Colon (tissue), 2 donors: ENCODE data around the gene HSPA1B.
"Not testable (repeated sequence)": the region's sequence is repeated elsewhere in the genome, so short reads cannot be mapped to it uniquely, and the experiment has no call there.

Experiments used
- FAIRE-seq: peaks from 2 replicates; lab custom pipeline; 2012; peaks lifted over from hg19 to GRCh38; lab: Jason Lieb, UNC
- donor health status: control.
- donor health status: control.

The HSPA1B gene

DNA sequence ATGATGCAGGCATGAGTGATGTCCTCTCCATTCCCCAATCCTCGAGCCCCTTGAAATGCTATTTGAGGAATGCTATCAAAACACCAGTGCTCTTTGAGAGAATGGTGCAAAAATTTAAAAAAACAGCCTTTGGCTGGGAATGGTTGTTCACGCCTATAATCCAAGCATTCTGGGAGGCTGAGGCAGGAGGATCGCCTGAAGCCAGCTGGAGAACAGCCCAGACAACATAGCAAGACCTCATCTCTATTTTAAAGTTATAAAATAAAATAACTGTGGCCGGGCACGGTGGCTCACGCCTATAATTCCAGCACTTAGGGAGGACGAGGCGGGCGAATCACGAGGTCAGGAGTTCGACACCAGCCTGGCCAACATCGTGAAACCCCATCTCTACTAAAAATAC is 27.8 kb upstream of the HSPA1B start:
- no peak for FAIRE-seq

DNA sequence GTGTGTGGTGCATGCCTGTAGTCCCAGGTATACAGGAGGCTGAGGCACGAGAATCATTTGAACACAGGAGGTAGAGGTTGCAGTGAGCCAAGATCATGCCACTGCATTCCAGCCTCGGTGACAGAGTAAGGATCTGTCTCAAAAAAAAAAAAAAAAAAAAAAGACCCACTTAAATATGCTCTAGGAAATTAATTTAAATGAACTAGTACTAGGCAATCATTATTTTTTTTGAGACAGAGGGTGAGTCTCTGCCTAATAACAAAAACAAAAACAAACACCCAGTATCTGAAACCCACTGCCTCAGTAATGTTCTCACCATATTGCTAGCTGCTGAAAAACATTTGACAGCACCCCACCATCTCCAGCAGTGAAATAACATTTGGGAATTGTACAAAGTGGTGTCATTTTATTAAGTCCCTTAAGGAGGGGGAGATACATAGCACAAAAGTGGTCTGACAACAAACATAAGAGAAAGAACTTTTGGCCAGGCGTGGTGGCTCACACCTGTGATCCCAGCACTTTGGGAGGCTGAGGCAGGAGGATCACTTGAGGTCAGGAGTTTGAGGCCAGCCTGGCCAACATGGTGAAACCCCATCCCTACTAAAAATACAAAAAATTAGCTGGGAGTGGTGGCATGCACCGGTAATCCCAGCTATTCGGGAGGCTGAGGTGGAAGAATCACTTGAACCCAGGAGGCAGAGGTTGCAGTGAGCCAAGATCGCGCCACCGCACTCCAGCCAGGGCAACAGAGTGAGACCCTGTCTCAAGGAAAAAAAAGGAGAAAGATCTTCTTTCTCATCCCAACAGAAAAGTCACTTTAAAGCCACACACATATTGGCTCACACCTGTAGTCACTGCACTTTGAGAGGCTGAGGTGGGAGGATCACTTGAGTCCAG is 26.3 kb upstream of the HSPA1B start:
- FAIRE-seq: not testable (repeated sequence)

DNA sequence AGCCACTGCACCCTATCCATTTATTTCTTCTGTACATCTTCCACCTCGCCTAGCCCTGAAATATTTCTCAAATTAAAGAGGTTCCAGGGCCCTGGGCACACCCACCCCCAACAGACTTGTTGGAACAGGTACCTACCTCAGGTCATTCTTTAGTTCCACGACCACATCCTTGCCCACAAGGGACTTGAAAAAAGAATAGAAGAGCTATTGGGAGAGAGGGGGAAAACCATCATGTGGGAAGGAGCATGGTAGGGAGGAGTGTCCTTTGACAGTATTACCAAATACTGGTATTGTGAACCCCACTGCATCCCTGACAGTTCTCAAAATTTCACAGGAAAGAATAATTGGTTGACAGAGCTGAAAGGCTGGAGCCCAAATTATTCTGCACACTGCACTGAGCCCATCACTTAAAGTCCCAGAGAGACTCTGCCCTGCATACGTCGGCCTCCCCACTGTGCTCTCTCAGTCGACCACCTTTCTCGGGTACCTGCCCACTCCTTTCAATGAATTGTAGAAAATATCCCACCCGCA is 21.5 kb upstream of the HSPA1B start:
- no peak for FAIRE-seq

DNA sequence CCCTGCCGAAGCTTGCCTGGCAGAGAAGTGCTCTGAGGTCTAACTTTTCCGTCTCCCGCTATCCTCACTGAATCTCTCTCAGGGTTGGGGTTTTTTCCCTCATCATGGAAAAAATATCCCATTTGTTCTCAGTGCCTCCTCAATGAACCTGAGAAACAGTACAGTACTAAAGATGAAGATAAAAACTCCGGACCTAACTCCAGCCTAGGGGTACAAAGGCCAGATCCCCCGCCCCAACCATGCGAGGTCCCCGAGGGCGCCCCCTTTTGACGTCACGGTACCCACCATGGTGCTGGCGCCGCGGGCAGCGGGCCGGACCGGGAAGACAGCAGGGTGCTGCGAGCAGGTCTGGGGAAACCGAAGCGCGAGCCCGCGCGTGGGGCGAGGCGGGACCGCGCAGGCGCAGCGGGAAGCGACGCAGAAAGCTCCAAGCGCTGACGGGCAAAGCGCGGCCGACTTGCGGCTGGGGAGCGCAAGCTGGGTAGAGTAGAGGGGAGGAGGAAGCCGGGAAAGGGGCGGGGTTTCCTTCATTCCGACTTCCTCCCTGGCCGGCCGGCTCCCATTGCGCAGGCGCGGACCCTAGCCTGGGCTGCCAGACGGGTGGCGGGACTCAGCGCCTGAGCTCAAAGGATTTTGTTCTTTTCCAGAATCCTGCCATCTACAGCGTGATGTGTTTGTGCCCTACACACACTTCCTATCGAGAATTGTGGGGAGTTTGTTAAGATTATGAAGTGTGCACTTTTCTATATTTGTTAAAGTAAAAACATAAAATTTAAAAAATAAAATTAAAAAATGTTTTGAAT is 20.9 kb upstream of the HSPA1B start, which contains the start of gene LSM2:
LSM2 (minus strand) TSS at position 497 of the 803 bp plus-strand sequence; CDS start at position 288, 209 bp downstream.
- no peak for FAIRE-seq

DNA sequence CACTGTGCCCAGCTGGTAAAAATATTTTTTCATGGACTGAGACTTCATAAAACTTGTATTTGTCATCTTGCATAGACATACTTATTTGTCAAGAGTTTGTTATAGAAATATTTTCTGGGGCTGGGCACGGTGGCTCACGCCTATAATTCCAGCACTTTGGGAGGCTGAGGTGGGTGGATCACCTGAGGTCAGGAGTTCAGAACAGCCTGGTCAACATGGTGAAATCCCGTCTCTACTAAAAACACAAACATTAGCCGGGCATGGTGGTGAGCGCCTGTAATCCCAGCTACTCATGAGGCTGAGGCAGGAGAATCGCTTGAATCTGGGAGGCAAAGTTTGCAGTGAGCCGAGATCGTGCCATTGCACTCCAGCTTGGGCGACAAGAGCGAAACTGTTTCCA is 18.9 kb upstream of the HSPA1B start:
- FAIRE-seq: not testable (repeated sequence)

DNA sequence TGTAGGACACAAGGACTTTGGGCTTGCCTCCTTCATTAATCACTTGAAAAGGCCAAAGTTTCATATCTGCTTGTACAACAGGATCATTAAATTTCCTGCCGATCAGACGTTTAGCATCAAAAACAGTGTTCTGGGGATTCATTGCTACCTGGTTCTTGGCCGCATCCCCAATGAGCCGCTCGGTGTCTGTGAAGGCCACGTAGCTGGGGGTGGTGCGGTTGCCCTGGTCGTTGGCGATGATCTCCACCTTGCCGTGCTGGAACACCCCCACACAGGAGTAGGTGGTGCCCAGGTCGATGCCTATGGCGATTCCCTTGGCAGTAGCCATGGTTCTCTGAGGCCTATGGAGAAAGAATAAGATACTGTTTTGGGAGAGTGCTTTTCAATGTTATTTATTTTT is 15.9 kb upstream of the HSPA1B start:
- FAIRE-seq: no peak

DNA sequence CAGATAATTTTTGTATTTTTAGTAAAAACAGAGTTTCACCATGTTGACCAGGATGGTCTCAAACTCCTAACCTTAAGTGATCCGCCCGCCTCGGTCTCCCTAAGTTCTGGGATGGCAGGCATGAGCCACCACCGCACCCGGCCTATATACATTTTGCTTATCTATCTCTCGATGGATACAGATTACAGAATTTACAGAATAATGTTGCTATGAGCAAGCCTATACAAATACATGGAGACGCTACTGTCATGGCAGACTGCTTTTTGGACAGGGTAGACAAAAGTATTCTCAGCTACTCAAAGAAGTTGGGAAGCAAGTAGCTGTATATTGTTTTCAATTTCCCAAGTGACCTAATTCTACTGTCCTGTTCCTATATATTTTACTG is 14.1 kb upstream of the HSPA1B start:
- no peak for FAIRE-seq

DNA sequence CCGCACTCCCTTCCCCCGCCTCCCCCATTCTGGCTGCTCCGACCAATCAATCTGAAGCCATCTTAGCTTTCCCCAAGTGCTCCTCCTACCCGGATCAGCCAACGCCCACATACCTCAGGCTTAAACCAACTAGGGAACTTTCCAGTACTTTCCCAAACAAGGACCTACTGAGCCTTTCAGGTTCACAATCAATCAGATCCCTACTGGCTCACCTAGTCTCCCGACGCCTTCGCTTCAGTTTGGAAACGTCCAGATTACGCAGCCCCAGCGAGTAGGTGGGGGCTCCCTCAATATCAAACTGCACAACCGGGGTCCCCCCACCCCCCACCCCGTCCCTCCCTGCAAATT is 12.9 kb upstream of the HSPA1B start:
- no peak for FAIRE-seq

DNA sequence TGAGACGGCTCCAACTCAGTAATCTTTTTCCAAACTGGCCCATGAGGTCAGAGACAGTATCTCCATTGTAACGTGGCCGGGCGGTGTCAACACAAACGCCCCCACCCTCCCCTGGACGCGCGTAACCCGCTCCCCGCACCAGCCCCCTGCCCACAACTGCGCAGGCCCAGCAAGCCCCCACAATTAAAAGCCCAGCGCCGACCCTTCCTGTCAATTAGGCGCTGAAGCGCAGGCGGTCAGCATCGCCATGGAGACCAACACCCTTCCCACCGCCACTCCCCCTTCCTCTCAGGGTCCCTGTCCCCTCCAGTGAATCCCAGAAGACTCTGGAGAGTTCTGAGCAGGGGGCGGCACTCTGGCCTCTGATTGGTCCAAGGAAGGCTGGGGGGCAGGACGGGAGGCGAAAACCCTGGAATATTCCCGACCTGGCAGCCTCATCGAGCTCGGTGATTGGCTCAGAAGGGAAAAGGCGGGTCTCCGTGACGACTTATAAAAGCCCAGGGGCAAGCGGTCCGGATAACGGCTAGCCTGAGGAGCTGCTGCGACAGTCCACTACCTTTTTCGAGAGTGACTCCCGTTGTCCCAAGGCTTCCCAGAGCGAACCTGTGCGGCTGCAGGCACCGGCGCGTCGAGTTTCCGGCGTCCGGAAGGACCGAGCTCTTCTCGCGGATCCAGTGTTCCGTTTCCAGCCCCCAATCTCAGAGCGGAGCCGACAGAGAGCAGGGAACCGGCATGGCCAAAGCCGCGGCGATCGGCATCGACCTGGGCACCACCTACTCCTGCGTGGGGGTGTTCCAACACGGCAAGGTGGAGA is 12.3 kb upstream of the HSPA1B start, which contains the start of the genes HSPA1A and HSPA1L:
HSPA1A (plus strand) TSS at position 519 of the 814 bp plus-strand sequence; CDS start at position 733, 214 bp downstream.
HSPA1L (minus strand) TSS at position 259 of the 814 bp plus-strand sequence. CDS start 3,311 bp downstream, outside the sequence.
- no peak for FAIRE-seq

DNA sequence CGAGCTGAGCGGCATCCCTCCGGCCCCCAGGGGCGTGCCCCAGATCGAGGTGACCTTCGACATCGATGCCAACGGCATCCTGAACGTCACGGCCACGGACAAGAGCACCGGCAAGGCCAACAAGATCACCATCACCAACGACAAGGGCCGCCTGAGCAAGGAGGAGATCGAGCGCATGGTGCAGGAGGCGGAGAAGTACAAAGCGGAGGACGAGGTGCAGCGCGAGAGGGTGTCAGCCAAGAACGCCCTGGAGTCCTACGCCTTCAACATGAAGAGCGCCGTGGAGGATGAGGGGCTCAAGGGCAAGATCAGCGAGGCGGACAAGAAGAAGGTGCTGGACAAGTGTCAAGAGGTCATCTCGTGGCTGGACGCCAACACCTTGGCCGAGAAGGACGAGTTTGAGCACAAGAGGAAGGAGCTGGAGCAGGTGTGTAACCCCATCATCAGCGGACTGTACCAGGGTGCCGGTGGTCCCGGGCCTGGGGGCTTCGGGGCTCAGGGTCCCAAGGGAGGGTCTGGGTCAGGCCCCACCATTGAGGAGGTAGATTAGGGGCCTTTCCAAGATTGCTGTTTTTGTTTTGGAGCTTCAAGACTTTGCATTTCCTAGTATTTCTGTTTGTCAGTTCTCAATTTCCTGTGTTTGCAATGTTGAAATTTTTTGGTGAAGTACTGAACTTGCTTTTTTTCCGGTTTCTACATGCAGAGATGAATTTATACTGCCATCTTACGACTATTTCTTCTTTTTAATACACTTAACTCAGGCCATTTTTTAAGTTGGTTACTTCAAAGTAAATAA is 10.2 kb upstream of the HSPA1B start:
- not testable (repeated sequence) for FAIRE-seq

DNA sequence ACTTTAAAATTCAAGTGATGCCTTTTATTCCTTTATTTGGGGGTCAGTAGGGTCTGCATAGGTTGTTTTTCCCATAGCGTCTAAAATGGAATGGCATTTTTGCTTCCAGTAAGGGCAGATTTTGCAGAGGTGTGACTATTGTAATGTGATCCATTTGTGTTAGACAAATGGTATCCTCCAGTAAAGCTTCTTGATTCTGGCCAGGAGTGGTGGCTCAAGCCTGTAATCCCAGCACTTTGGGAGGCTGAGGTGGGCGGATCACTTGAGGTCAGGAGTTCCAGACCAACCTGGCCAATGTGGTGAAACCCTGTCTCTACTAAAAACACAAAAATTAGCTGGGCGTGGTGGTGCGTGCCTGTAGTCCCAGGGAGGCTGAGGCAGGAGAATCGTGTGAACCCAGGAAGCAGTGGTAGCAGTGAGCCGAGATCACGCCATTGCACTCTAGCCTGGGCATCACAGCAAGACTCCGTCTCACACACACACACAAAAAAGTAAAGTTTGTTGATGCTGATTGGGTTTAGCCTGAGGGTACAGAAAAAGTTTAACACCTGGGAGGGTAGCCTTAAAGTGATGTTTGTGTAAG is 9.5 kb upstream of the HSPA1B start:
- not testable (repeated sequence) for FAIRE-seq

DNA sequence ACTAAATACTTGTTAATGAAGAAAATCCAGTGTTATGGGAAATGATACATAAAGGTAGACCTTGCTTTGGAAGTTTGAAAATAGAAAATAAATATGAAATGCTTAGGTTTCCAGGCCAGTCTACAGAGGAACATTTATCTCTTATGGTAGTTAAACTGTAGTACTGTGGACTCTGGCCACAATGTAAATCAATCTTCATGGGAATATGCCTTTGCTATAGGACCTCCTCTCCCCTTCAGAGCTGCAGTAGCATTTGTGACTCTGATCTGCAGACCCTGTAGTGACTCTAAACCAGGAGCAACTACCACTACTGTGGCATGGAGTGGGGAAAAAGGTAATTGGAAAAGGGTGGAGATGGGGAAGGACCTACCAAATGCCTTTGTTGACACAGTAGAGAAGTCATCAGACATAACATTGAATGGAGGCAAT is 7.7 kb upstream of the HSPA1B start:
- no peak for FAIRE-seq

DNA sequence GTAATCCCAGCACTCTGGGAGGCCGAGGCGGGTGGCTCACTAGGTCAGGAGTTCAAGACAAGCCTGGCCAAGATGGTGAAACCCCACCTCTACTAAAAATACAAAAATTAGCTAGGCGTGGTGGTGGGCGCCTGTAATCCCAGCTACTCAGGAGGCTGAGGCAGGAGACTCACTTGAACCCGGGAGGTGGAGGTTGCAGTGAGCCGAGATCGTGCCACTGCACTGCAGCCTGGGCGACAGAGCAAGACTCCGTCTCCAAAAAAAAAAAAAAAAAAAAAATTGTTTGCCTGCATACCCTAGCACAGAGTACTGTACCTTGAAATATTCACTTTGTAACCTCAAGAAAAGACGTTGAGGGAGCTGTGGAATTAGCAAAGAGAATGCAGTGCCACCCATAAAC is 7.1 kb upstream of the HSPA1B start:
- FAIRE-seq: not testable (repeated sequence)

DNA sequence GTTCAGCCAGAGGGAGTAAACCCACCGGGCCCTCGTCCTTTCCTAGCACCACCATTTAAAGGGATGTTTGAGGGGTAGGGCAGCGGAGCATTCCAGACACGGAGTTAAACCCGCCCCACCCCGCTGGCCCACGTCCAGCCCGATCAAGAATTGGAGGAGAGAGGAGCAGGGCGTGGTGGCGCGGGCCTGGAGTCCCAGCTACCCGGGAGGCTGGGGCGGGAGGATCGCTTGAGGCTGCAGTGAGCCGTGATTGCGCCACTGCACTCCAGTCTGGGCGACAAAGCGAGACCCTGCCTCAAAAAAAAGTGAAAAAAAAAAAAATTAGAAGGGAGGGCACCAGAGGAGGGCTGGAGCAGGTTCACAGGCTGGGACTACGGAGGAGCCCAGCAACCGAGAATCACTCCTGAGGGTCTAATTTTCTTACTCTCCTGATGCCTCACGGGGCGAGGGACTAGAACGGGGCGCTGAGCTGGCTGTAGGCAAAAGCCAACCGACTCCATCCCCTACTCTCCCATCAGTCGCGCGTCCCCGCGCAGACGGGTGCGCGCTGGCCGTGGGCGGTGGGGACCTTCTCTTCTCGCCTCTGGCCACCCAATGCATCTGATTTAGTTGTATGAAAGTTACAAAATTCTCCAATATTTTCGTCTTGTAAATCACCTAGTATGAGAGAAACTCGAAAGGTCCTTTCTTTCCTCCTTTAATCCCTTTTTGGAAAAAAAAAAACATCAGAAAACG is 6.1 kb upstream of the HSPA1B start:
- no peak for FAIRE-seq

DNA sequence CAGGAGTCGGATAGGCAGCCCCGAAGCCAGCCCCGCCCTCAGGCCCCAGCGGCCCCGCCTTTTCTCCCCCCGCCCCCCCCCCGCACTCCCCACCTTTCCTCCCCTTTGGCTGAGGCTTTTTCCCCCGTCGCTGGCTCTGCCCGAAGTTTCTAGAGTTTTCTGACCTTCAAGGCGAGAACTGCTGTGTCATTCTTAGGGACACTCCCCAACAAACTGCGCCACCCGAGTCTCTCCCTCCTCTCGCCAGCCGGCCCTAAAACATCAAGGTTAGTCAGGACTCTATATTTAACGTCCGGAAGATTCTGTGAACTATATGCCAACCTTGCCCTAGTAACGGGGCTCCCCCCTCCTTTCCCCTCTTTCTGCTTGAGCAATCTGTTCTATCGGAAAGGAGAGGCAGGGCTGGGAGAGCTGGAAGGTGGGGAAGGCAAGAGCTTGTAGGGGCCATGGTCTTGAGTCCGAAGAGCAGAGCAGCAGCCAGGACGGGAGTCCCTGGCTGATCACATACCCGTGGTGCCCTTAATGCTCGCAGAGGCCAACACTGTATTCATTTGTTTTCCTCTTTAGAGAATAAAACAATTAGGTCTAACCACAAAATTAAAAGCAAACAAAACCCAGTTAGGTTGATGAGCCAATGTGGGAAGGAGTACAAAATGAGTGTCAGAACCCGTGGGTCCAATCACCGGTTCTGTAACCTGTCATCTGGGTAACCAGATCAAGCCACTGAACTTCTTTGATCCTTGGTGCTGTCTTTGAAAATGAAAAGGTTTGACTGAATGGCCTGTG is 5.3 kb upstream of the HSPA1B start:
- FAIRE-seq: no peak

DNA sequence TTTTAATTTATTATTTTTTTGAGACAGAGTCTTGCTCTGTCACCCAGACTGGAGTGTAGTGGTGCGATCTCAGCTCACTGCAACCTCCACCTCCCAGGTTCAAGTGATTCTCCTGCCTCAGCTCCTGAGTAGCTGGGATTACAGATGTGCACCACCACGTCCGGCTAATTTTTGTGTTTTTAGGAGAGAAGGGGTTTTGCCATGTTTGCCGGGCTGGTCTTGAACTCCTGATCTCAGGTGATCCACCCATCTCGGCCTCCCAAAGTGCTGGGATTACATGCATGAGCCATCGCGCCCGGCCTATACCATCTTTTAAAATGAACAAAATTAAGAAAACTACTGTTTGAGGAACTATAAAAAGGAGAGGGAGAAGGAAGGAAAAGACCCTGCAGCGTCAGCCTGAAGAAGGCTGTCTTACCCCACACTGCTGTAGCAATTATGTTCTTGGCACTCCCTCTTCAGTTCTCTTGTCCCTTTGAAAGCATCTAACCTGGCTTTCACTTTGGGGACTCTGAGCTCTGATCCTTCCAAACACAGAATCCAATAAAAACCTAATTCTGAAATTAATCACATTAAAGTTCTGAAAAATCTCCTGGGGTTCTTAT is 3.8 kb upstream of the HSPA1B start:
- FAIRE-seq: not testable (repeated sequence)

DNA sequence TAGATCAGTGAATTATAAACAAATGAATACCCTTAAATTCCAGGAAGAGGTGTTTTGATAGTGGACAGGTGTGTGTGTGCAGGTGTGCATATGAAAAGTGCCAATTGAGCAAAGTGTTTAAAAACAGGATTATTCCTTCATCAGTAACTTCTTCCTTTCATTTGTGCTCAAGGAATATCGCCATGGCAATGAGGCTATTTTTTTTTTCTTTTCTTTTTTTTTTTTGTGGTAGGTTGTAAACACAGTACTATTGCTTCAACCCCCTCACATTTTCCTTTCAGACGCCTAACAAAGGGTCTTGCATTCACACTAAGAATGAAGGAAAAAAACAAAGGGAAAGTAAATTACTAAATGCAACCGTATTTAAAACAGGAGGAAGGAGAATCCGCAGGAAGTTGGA is 2.0 kb upstream of the HSPA1B start:
- no peak for FAIRE-seq

DNA sequence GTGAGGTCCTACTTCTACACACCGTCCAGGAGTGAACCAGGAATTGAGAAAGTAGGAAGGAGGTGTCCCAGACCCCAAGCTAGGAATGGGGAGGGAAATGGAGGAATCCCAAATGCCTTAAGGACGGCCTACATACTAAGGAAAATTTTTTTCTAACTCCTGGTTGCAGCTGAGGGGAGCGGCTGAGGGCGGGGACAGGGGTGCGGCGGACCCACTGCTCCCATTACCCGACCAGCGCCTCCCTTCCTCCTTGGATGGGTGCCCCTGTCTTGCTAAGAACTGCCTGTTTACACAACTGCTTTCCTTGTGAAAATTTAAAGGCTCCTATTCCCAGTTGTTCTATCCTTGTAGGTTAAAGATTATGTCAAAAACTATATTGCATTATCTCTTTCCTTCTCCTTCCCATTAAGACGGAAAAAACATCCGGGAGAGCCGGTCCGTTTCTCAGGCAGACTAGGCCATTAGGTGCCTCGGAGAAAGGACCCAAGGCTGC is 699 bp upstream of the HSPA1B start:
- no peak for FAIRE-seq
